Natural killer cell (primary cell): Measurements from ENCODE around the gene NAT14. TPM values are rescaled to one million over a fixed set of nuclear protein-coding genes. Genes with fewer than 3 reads are reported as not detected.
A peak's percentile ranks its signal among the peaks of the same experiment; 100 is the strongest.
"Not testable (repeated sequence)": the region's sequence is repeated elsewhere in the genome, so short reads cannot be mapped to it uniquely, and the experiment has no call there.

Source experiments
- ATAC-seq, 3 donors: fragments of 150-1000 bp in 2 of 3; fragments of 200-7000 bp in 1 of 3; cut with Tn5 transposase; 1 replicate in 1 of 3; 2 replicates in 2 of 3; pipeline ENCODE4 v1.10.0; 2021; ENCODE audit warnings: mild to moderate bottlenecking in 2 of 3, moderate library complexity in 2 of 3
- DNase-seq, 2 donors: peaks; one replicate each; pipeline versions ENCODE4 v3.0.0 to v3.0.0-alpha.2; 2013 to 2021; ENCODE audit warnings: mixed read lengths in 1 of 2
- H3K27ac ChIP-seq: one replicate; pipeline ENCODE4 v1.5.1; 2013; ENCODE audit warnings: mild to moderate bottlenecking, low read length
- H3K27me3 ChIP-seq: one replicate; pipeline ENCODE4 v1.6.1; 2013; ENCODE audit warnings: low read length; ENCODE audit not compliant: control insufficient read depth, insufficient read depth
- H3K36me3 ChIP-seq: one replicate; pipeline ENCODE4 v1.6.1; 2013; ENCODE audit warnings: low read length; ENCODE audit not compliant: control insufficient read depth, insufficient read depth
- H3K4me1 ChIP-seq: one replicate; pipeline ENCODE4 v1.6.1; 2013; ENCODE audit warnings: low read length; ENCODE audit not compliant: control insufficient read depth, insufficient read depth
- H3K4me3 ChIP-seq: one replicate; pipeline ENCODE4 v1.5.1; 2013; ENCODE audit warnings: low read length
- H3K9me3 ChIP-seq: one replicate; pipeline ENCODE4 v1.6.1; 2013; ENCODE audit warnings: low read length; ENCODE audit not compliant: control insufficient read depth, insufficient read depth
- H3K27ac Mint-ChIP-seq, 2 donors: one replicate each; pipeline ENCODE4 v1.8.0; 2022; ENCODE audit warnings: mild to moderate bottlenecking in 2 of 2, mixed read lengths in 2 of 2, moderate library complexity in 1 of 2
- H3K27me3 Mint-ChIP-seq, 2 donors: one replicate each; pipeline ENCODE4 v1.8.0; 2022; ENCODE audit warnings: low read depth in 2 of 2, mixed read lengths in 2 of 2
- H3K36me3 Mint-ChIP-seq: one replicate; pipeline ENCODE4 v1.8.0; 2022; ENCODE audit warnings: mixed read lengths
- H3K4me1 Mint-ChIP-seq, 2 donors: one replicate each; pipeline ENCODE4 v1.8.0; 2022; ENCODE audit warnings: mixed read lengths in 2 of 2
- H3K4me3 Mint-ChIP-seq: one replicate; pipeline ENCODE4 v1.8.0; 2022; ENCODE audit warnings: mild to moderate bottlenecking, moderate library complexity, mixed read lengths
- H3K9me3 Mint-ChIP-seq, 2 donors: one replicate each; pipeline ENCODE4 v1.8.0; 2022; ENCODE audit warnings: mixed read lengths in 2 of 2
- CTCF ChIP-seq: fragments of 200-600 bp; IDR thresholded peaks from one replicate; pipeline ENCODE4 v1.8.0; 2022; ENCODE audit warnings: antibody characterized with exemption
- WGBS: methylation state at CpG from one replicate; pipeline ENCODE4 v1.1.7; 2013; ENCODE audit warnings: missing lambda C conversion rate; ENCODE audit not compliant: insufficient coverage; 5-methylcytosine and 5-hydroxymethylcytosine counted together
- intact Hi-C: fragments of 100-400 bp; cut with micrococcal nuclease; formaldehyde crosslinking; loops from one replicate; pipeline ENCODE4 v1.14.2; 2022
- total RNA-seq, 4 donors: library from RNA; stranded (reverse); fragments of 120-200 nt in 1 of 4; gene quantifications; one replicate each; pipeline versions ENCODE4 v1.2.3 to v1.2.4, GENCODE V29; 2013 to 2022

NAT14 gene
- total RNA-seq, 3 donors from 2014 or later (not counting 1 experiment from before 2014, with no cell fraction given), result 8.7 to 12.5 (median 8.8) TPM

- H3K36me3 ChIP-seq, result no peaks in the 10 kb centered on the region
- peaks cover 12% of the 10 kb centered on the region for H3K4me1 ChIP-seq
- Mint-ChIP-seq H3K36me3 (no peaks in the 10 kb centered on the region), H3K4me3 (no peak overlapping the region), H3K9me3 (no peaks in the 10 kb centered on the region), H3K4me1 (peaks cover 0 to 20% of the 10 kb centered on the region in 2 donors), H3K27ac (no peak overlapping the region), H3K27me3 (peaks cover 27 to 39% of the 10 kb centered on the region in 2 donors)
- H3K4me3 ChIP-seq, result no peak overlapping the region
- H3K27ac ChIP-seq, result no peak overlapping the region
- ATAC-seq (peak; percentile 19 to 21 (median 20)), DNase-seq (no peak)
- no peaks in the 10 kb centered on the region for H3K9me3 ChIP-seq
- no peak for TF ChIP-seq CTCF
- peaks cover 33% of the 10 kb centered on the region for H3K27me3 ChIP-seq
- intact Hi-C loops, result no loop called here
- WGBS, result 42% methylated on average over 14 of the region's 16 CpGs
Measured at GRCh38 chr19:55447421-55448174, 37.4 kb upstream of the NAT14 start.

- peaks cover 0 to 15% of the 10 kb centered on the region in 2 donors for H3K4me1 Mint-ChIP-seq
- DNase-seq, H3K9me3 ChIP-seq, H3K36me3 Mint-ChIP-seq, H3K4me3 Mint-ChIP-seq, intact Hi-C loops, H3K36me3 ChIP-seq, H3K4me3 ChIP-seq, ATAC-seq, H3K27ac Mint-ChIP-seq, H3K27ac ChIP-seq, H3K9me3 Mint-ChIP-seq: not testable (repeated sequence)
- Histone ChIP-seq H3K27me3 (peaks cover 36% of the 10 kb centered on the region), H3K4me1 (peaks cover 12% of the 10 kb centered on the region)
- peaks cover 27 to 35% of the 10 kb centered on the region in 2 donors for H3K27me3 Mint-ChIP-seq
- 83% methylated on average over 5 of the region's 5 CpGs for WGBS
Measured at GRCh38 chr19:55448175-55448490, 36.9 kb upstream of the NAT14 start.

GRCh38 chr19:55449469-55449868 is 35.5 kb upstream of the NAT14 start:
- Histone ChIP-seq H3K27ac (no peak overlapping the region), H3K4me3 (no peak overlapping the region), H3K9me3 (no peaks in the 10 kb centered on the region), H3K36me3 (no peaks in the 10 kb centered on the region), H3K27me3 (peaks cover 29% of the 10 kb centered on the region), H3K4me1 (peaks cover 12% of the 10 kb centered on the region)
- intact Hi-C loops, result no loop called here
- no peak for DNase-seq
- Mint-ChIP-seq H3K27ac (peak overlapping the region in 1 of 2 donors; percentile 82), H3K4me1 (peaks cover 0 to 17% of the 10 kb centered on the region in 2 donors), H3K27me3 (peaks cover 14 to 35% of the 10 kb centered on the region in 2 donors), H3K36me3 (no peaks in the 10 kb centered on the region), H3K9me3 (no peaks in the 10 kb centered on the region), H3K4me3 (no peak overlapping the region)
- ATAC-seq, result no peak
- no peak for TF ChIP-seq CTCF
- 30% methylated on average over 16 of the region's 16 CpGs for WGBS

GRCh38 chr19:55451163-55451964 is 33.6 kb upstream of the NAT14 start:
- Histone ChIP-seq H3K27ac (no peak overlapping the region), H3K27me3 (peaks cover 25% of the 10 kb centered on the region), H3K4me3 (no peak overlapping the region), H3K36me3 (no peaks in the 10 kb centered on the region), H3K4me1 (peaks cover 12% of the 10 kb centered on the region), H3K9me3 (no peaks in the 10 kb centered on the region)
- DNase-seq, result peak in 1 of 2 donors; percentile 57
- WGBS, result 1% methylated on average over 77 of the region's 80 CpGs
- Mint-ChIP-seq H3K27ac (peak overlapping the region in 1 of 2 donors; percentile 82), H3K36me3 (no peaks in the 10 kb centered on the region), H3K27me3 (peaks cover 8 to 26% of the 10 kb centered on the region in 2 donors), H3K4me1 (peaks cover 0 to 17% of the 10 kb centered on the region in 2 donors), H3K4me3 (no peak overlapping the region), H3K9me3 (no peaks in the 10 kb centered on the region)
- TF ChIP-seq CTCF, result no peak
- intact Hi-C loops, result no loop called here
- ATAC-seq, result peak in 2 of 3 donors; percentile 49 to 58
